GM18858 (cell line): ENCODE measurements around the gene RIOK3.
"Not testable (repeated sequence)": the region's sequence is repeated elsewhere in the genome, so short reads cannot be mapped to it uniquely, and the experiment has no call there.

Experiments
- ATAC-seq: cut with Tn5 transposase; IDR thresholded peaks from one replicate; pipeline ENCODE4 v1.9.1; 2021; ENCODE audit not compliant: unreplicated experiment

Gene RIOK3

GRCh38 chr18:23452728-23453679, at the start of gene RIOK3:
Gene RIOK3 (plus strand): TSS chr18:23453287. CDS start chr18:23453440, 153 bp downstream.
- peak; percentile 96 for ATAC-seq

DNA sequence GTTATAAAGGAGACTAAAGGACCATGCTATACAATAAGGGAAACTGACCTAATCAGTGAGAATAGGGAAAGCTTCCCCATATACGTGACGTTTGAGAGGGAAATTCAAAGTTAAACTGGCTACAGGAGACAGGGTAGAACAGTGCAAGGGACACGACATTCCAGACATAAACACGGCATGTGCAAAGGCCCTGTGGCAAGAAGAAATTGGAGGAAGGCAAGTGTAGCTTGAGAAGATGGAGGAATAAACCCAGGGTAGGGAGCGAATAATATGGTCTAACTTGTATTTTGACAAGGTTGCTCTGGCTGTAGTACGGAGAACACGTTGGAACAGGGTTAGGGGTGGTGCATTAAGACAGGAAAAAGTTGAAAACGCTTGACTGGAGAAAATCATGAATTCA, 49.8 kb upstream of the RIOK3 start:
- no peak for ATAC-seq

GRCh38 chr18:23405636-23406035, 47.5 kb upstream of the RIOK3 start:
- ATAC-seq = no peak

DNA sequence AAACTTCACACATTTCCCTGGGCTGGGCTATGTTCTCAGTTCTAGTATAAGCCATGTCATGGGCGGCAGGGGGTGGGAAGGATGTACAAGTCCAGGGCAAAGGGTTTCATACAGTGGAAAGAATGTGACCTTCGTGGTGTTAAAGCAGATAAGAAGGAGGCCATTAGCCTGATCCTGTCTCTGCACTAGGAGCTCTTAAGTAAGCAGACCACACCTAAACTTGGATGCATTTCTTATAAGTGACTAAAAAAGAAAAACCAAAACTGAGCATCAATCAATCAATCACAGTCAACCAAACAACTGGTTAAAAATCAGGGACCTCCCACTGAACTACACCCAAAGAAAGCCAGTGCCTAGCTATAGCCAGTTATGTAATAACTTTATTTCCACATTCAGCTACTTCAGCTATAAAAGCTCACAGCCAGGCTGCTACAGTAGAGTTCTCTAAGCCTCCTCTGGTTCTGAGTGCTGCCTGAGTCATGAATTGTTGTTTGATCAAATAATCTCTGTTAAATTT, 46.8 kb upstream of the RIOK3 start:
- ATAC-seq = no peak

- ATAC-seq = no peak
Measured at GRCh38 chr18:23412351-23412964, 40.6 kb upstream of the RIOK3 start.

- no peak for ATAC-seq
Measured at GRCh38 chr18:23415515-23415914, 37.6 kb upstream of the RIOK3 start.

DNA sequence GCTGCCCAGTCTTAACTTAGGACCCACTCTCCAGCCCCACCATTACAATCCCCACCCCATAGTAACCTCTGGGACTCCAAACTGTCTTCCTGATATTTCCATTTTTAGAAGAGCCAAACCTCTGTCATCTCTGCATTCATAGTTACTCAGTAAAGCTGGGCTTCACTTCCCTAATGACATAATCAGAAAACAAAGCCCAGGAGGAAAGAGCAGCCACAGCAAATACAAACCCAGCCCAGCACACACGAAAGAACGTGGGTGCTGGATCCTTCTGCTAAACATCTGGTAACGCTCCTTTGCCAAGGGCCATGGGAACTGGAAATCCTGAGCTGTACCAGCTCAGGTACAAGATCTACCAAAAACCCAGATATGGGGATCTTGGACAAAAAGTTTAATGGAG, 36.8 kb upstream of the RIOK3 start:
- ATAC-seq = no peak

DNA sequence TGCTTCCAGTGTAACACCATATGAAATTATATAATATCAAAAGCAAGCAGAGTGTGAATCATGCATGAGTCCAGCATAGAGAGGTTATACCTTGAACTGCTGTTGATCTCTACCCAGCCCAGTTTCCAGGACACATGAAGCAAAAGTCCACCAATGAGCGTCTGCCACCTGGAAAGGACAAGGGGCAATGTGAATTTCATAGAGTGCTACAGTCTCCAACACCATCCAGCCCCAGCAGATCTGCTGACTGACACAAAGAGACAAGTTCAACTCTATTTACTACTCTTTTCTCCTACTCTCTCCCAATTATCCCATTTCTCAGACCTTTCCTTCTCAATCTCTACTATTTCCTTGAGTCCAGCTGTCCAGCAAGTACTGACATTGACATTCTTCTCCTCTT, 31.8 kb upstream of the RIOK3 start:
- ATAC-seq = no peak

DNA sequence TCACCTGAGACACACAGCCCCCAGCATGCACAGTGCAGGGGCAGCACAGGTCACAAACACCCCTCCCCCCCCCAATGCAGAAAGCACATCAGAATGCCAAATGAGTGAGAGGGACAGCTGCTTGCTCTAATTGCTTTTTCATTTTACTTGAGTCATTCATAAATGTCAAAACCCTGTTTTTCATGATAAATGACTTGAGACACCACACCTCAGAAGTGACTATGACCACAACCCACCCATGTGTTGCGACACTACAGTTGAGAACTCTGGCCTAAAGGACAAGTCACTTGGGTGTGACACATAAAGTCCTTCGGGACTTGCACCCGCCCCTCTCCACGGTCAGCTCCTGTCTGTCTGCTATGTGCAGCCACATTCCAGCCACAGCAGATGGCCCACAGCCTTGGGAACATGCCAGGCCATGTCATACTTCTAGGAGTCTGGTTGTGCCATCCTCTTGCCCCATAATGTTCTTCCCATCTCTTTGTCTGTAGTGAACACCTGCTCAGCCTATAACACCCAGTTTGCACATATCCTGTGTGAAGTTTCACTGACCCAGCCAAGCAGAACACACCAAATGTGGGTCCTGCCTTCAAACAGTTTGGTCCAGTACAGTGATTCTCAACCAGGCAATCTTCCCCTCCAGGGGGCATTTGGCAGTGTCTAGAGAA, 30.2 kb upstream of the RIOK3 start:
- ATAC-seq = peak; percentile 80

- no peak for ATAC-seq
Measured at GRCh38 chr18:23424616-23425015, 28.5 kb upstream of the RIOK3 start.

- no peak for ATAC-seq
Measured at GRCh38 chr18:23428821-23429220, 24.3 kb upstream of the RIOK3 start.

DNA sequence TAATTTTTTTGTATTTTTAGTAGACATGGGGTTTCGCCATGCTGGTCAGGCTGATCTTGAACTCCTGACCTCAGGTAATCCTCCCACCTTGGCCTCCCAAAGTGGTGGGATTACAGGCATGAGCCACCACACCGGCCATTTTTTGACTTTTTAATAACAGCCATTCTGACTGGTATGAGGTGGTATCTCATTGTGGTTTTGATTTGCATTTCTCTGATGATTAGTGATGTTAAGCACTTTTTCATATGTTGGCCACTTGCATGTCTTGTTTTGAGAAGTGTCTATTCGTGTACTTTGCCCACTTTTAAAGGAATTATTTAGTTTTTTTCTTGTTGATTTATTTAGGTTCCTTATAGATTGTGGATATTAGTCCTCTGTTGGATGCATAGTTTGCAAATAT, 23.5 kb upstream of the RIOK3 start:
- not testable (repeated sequence) for ATAC-seq

- ATAC-seq = no peak
Measured at GRCh38 chr18:23433360-23433759, 19.7 kb upstream of the RIOK3 start.

DNA sequence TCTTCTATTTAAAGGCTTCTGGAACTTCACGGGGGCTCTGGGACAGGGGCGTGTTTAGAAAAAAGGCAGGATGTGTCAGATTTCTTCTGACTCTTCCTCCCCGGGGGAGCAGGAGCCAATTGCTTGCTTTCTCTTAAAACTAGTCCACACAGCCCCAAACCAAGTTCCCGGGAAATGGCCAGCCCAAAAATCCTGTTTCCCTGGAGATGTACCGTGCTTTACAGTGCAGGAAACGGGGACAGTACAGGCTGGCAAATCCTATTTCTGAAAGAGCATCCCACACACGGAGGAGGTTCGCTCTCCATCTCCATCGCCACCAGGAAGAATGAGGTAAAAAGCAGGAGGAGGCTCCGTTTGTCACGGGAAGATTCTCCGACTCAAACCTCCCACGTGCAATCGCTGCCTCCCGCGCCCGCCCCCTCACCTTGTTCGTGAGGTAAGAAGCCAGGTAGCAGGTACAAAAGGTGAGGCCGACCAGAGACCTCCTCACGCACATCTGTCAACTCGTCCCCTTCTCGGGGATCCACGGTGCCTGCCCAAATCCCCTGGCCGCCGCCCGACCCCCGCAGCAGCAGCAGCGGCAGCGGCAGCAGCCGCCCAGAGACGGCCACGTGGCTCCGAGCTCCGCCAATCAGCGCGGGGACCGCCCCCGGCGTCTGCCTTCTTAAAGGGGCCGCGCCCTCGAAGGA, 15.6 kb upstream of the RIOK3 start:
- peak; percentile 79 for ATAC-seq

GRCh38 chr18:23438046-23438377, 15.1 kb upstream of the RIOK3 start:
- ATAC-seq = no peak

DNA sequence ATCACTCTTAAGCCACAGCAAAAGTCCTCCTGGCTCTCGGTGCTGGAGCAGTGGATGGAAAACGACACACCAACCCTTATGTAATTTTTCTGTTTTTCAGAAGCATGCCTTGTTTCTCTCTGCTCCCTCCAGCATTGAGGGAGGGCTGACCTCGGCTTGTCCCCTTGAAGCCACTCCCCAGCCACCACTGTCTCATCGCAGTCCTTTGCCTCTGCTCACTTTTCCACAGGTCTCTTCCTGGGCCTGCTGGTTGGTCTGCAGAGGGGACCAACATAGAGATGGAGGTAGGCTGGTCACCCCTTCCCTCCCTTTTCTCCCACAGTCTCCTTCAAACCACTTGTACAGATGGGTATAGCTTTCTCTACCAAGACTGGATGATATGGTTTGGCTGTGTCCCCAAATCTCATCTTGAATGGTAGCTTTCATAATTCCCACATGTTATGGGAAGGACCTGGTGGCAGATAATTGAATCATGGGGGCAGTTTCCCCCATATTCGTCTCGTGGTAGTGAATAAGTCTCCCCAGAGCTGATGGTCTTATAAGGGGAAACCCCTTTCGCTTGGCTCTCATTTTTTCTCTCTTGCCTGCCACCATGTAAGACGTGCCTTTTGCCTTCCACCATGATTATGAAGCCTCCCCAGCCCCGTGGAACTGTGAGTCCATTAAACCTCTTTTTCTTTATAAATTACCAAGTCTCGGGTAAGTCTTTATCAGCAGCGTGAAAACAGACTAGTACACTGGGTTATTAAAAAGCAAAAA, 14.3 kb upstream of the RIOK3 start:
- ATAC-seq = no peak

DNA sequence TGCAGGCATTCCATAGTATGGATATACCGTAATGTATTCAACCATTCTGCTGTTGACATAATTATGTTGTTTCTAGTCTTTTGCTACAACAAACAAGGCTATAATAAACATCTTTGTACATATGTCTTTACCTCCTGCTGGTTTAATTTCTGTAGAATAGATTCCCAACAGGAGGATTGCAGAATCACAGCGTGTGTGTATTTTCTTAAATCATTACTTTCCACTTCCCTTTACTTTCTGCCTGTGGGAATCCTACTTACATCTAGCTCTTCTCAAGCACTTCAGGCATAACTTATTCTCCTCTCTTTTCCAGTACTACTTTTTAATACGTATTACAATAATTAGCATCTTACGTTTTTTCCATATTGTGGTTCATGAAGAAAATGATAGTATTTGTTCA, 13.0 kb upstream of the RIOK3 start:
- no peak for ATAC-seq

- no peak for ATAC-seq
Measured at GRCh38 chr18:23442958-23443357, 10.1 kb upstream of the RIOK3 start.

DNA sequence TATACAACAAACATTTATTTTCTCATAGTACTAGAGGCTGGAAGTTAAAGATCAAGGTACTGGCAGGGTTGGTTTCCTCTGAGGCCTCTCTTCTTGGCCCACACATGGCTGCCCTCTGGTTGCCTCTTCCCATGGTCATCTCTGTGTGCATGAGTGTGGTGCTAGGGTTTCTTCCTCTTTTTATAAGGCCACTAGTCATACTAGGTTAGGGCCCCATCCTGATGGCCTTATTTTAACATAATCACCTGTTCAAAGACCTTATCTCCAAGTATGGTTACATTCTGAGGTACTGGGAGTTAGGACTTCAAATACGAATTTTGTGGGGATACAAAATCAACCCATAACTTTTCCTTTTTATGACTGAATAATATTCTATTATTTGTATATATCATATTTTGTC, 4.8 kb upstream of the RIOK3 start:
- no peak for ATAC-seq

- ATAC-seq = no peak
Measured at GRCh38 chr18:23450022-23450421, 3.1 kb upstream of the RIOK3 start.
